IMR-90 (cell line): ENCODE results near the gene PSMA1. TPM values are rescaled to one million over a fixed set of nuclear protein-coding genes. Genes with fewer than 3 reads are reported as not detected.

Source experiments
- ATAC-seq: fragments of 200-7000 bp; cut with Tn5 transposase; 2 replicates; pipeline ENCODE4 v1.9.1; 2020; ENCODE audit warnings: low read depth, mild to moderate bottlenecking, moderate library complexity
- BruUV-seq: library from RNA; stranded (reverse); fragments of 400-500 nt; replicated peaks from 2 replicates; lab custom pipeline; 2021; lab: Mats Ljungman, UMichigan
- CTCF ChIA-PET: fragments of 300-600 bp; formaldehyde crosslinking; extraction: SDS; loops from one replicate; lab custom pipeline; 2021; ENCODE audit warnings: antibody characterized with exemption; lab: Yijun Ruan, JAX
- POLR2A ChIA-PET: fragments of 300-600 bp; sonication (Branson Sonifier 250); formaldehyde crosslinking; loops from one replicate; lab custom pipeline; 2022; ENCODE audit warnings: antibody characterized with exemption; ENCODE audit not compliant: unreplicated experiment; lab: Charles Lee
- DNase-seq: peaks from one replicate; pipeline ENCODE4 v3.0.0; 2013
- H2AFZ ChIP-seq: replicated peaks from 2 replicates; pipeline ENCODE3; 2013; ENCODE audit warnings: low read length, mild to moderate bottlenecking; ENCODE audit not compliant: poor library complexity
- H2AK5ac ChIP-seq: 2 replicates; pipeline ENCODE4 v1.6.1; 2013; ENCODE audit warnings: low read depth, low read length, inconsistent platforms
- H2AK9ac ChIP-seq: replicated peaks from 2 replicates; pipeline ENCODE3; 2013; ENCODE audit warnings: mild to moderate bottlenecking, low read depth, low read length, moderate library complexity; ENCODE audit not compliant: poor library complexity
- H2BK120ac ChIP-seq: 2 replicates; pipeline ENCODE4 v1.6.1; 2013; ENCODE audit warnings: low read depth, low read length, inconsistent platforms
- H2BK15ac ChIP-seq: 3 replicates; pipeline ENCODE4 v1.6.1; 2013; ENCODE audit warnings: low read depth, low read length, inconsistent platforms
- H2BK20ac ChIP-seq: 2 replicates; pipeline ENCODE4 v1.6.1; 2013; ENCODE audit warnings: low read depth, mild to moderate bottlenecking, inconsistent platforms, low read length, moderate library complexity
- H2BK5ac ChIP-seq: 2 replicates; pipeline ENCODE4 v1.6.1; 2013; ENCODE audit warnings: mild to moderate bottlenecking, low read depth, low read length, inconsistent platforms; ENCODE audit not compliant: poor library complexity, severe bottlenecking
- H3K14ac ChIP-seq: replicated peaks from 2 replicates; pipeline ENCODE4 v1.6.1; 2013; ENCODE audit warnings: low read depth, low read length, inconsistent platforms
- H3K18ac ChIP-seq: 2 replicates; pipeline ENCODE4 v1.6.1; 2013; ENCODE audit warnings: low read depth, low read length, control low read depth
- H3K23ac ChIP-seq: 2 replicates; pipeline ENCODE4 v1.6.1; 2013; ENCODE audit warnings: low read depth, low read length, inconsistent platforms
- H3K27ac ChIP-seq: 2 replicates; pipeline ENCODE4 v1.5.1; 2013; ENCODE audit warnings: mild to moderate bottlenecking, control low read depth, low read length; ENCODE audit not compliant: insufficient read depth
- H3K27me3 ChIP-seq: 2 replicates; pipeline ENCODE4 v1.6.1; 2013; ENCODE audit warnings: low read length; ENCODE audit not compliant: control insufficient read depth, insufficient read depth
- H3K36me3 ChIP-seq: 2 replicates; pipeline ENCODE4 v1.6.1; 2013; ENCODE audit warnings: low read length, mixed read lengths; ENCODE audit not compliant: control insufficient read depth, insufficient read depth
- H3K4ac ChIP-seq: 2 replicates; pipeline ENCODE4 v1.6.1; 2013; ENCODE audit warnings: low read depth, low read length, inconsistent platforms
- H3K4me1 ChIP-seq: 2 replicates; pipeline ENCODE4 v1.6.1; 2013; ENCODE audit warnings: low read length, mixed read lengths; ENCODE audit not compliant: control insufficient read depth, insufficient read depth
- H3K4me2 ChIP-seq: 2 replicates; pipeline ENCODE4 v1.6.1; 2013; ENCODE audit warnings: low read depth, mild to moderate bottlenecking, control low read depth, low read length, moderate library complexity
- H3K4me3 ChIP-seq: 2 replicates; pipeline ENCODE4 v1.5.1; 2013; ENCODE audit warnings: low read depth, mild to moderate bottlenecking, control low read depth, low read length, moderate library complexity; ENCODE audit not compliant: insufficient read depth
- H3K56ac ChIP-seq: 2 replicates; pipeline ENCODE4 v1.6.1; 2013; ENCODE audit warnings: low read length, inconsistent platforms; ENCODE audit not compliant: insufficient read depth; ENCODE audit errors: extremely low read depth
- H3K79me1 ChIP-seq, 2 experiments: 2 replicates each; pipeline ENCODE4 v1.6.1; 2013; ENCODE audit warnings: low read length in 2 of 2, inconsistent platforms in 1 of 2, low read depth in 1 of 2
- H3K9ac ChIP-seq: 2 replicates; pipeline ENCODE4 v1.6.1; 2013; ENCODE audit warnings: low read depth, low read length, control low read depth
- H3K9me1 ChIP-seq: 2 replicates; pipeline ENCODE4 v1.6.1; 2013; ENCODE audit warnings: low read length, inconsistent platforms; ENCODE audit not compliant: insufficient read depth
- H3K9me3 ChIP-seq: 2 replicates; pipeline ENCODE4 v1.6.1; 2013; ENCODE audit warnings: low read length; ENCODE audit not compliant: control insufficient read depth, insufficient read depth
- H4K20me1 ChIP-seq: 2 replicates; pipeline ENCODE4 v1.6.1; 2013; ENCODE audit warnings: low read length, inconsistent platforms; ENCODE audit not compliant: insufficient read depth
- H4K5ac ChIP-seq: 2 replicates; pipeline ENCODE4 v1.6.1; 2013; ENCODE audit warnings: mild to moderate bottlenecking, low read depth, low read length, control low read depth
- H4K8ac ChIP-seq, 2 experiments: 2 replicates each; pipeline ENCODE4 v1.6.1; 2013; ENCODE audit warnings: low read depth in 2 of 2, low read length in 2 of 2, control low read depth in 1 of 2, inconsistent platforms in 1 of 2
- H4K91ac ChIP-seq: 2 replicates; pipeline ENCODE4 v1.6.1; 2013; ENCODE audit warnings: low read depth, low read length, inconsistent platforms; ENCODE audit not compliant: insufficient read depth
- CHD1 ChIP-seq: IDR thresholded peaks from 2 replicates; pipeline ENCODE4 v1.6.1; 2012; ENCODE audit warnings: low read depth, low read length, improper control_type of control experiment
- FOS ChIP-seq: fragments of 150-350 bp; IDR thresholded peaks from 2 replicates; pipeline ENCODE4 v1.6.1; 2016; ENCODE audit warnings: low read depth, low read length
- WGBS, 2 experiments: methylation state at CpG; one replicate each; pipeline versions ENCODE4 v1.1.5 to v1.1.7; 2013; ENCODE audit warnings: missing lambda C conversion rate in 2 of 2; ENCODE audit not compliant: insufficient read length in 1 of 2; ENCODE audit errors: extremely low coverage in 2 of 2; 5-methylcytosine and 5-hydroxymethylcytosine counted together
- dilution Hi-C: fragments of 300-500 bp; cut with HindIII; formaldehyde crosslinking; loops from one replicate; pipeline ENCODE4 v1.14.3; 2018; ENCODE audit warnings: low sequenced_read_pairs; ENCODE audit not compliant: unreplicated experiment
- in situ Hi-C: fragments of 300-500 bp; cut with MboI; formaldehyde crosslinking; loops from 3 replicates; pipeline ENCODE4 v1.14.3; 2019; ENCODE audit warnings: low sequenced_read_pairs, inconsistent platforms, mixed read lengths
- intact Hi-C: fragments of 100-400 bp; cut with micrococcal nuclease; formaldehyde crosslinking; loops from 2 replicates; pipeline ENCODE4 v1.10.0; 2022
- polyA plus RNA-seq, 3 experiments: library from polyadenylated mRNA; depleted of rRNA; stranded (reverse); fragments of >200 nt; gene quantifications; 2 replicates each; pipeline ENCODE4 v1.2.3, GENCODE V29; 2012; ENCODE audit warnings: low replicate concordance in 1 of 3
- total RNA-seq: library from RNA; depleted of rRNA; stranded (reverse); fragments of >200 nt; gene quantifications from 2 replicates; pipeline ENCODE4 v1.2.3, GENCODE V29; 2012

The PSMA1 gene
- total and polyA plus RNA-seq, 2 of the 4 experiments (the other 2 are of a cell fraction): 179 to 194 TPM

GRCh38 chr11:14458377-14458776, 61.8 kb downstream of the PSMA1 start:
- no peak overlapping the region for H2AFZ ChIP-seq
- H3K56ac ChIP-seq: no peak overlapping the region
- H4K20me1 ChIP-seq: peaks cover 4% of the 10 kb centered on the region; the same call in 1 of the 2 replicates
- no peaks in the 10 kb centered on the region for H3K9me1 ChIP-seq
- intact Hi-C loops: no loop called here
- in situ Hi-C loops: no loop called here
- no peak overlapping the region for H2BK120ac ChIP-seq
- H3K23ac ChIP-seq: no peak overlapping the region
- H2BK5ac ChIP-seq: no peak overlapping the region
- no peak overlapping the region for H3K14ac ChIP-seq
- peaks cover 1% of the 10 kb centered on the region; the same call in 1 of the 2 replicates for H3K4me1 ChIP-seq
- no peak overlapping the region for H3K9ac ChIP-seq
- no peak overlapping the region for H2AK9ac ChIP-seq
- dilution Hi-C loops: loop anchor here (25.0 kb wide), 1 partner anchor 146 kb away; no protein-coding TSS in a partner anchor
- no TSS peak for BruUV-seq
- ATAC-seq (no peak), DNase-seq (no peak)
- H3K4me2 ChIP-seq: no peak overlapping the region
- H3K4me3 ChIP-seq: no peak overlapping the region
- H4K91ac ChIP-seq: no peak overlapping the region
- no peak overlapping the region for H2BK15ac ChIP-seq
- H2AK5ac ChIP-seq: no peak overlapping the region
- H3K27me3 ChIP-seq: no peaks in the 10 kb centered on the region
- no peak overlapping the region for H3K27ac ChIP-seq
- no peak overlapping the region for H3K4ac ChIP-seq
- POLR2A ChIA-PET: no interaction called here
- no CpG with 5 or more reads among the region's 3 CpGs for WGBS, 2 experiments
- peaks cover 40% of the 10 kb centered on the region for H3K36me3 ChIP-seq
- TF ChIP-seq FOS (no peak), CHD1 (no peak)
- CTCF ChIA-PET: interaction anchor here (0.7 kb wide), 1 partner anchor 1624 kb away, joined by 3 read pairs; no protein-coding TSS in a partner anchor
- H3K18ac ChIP-seq: no peak overlapping the region
- peaks cover 4% of the 10 kb centered on the region in 2 experiments; a peak in 3 of 4 replicates for H3K79me1 ChIP-seq
- no peak overlapping the region for H4K8ac ChIP-seq
- no peak overlapping the region for H4K5ac ChIP-seq
- no peak overlapping the region for H2BK20ac ChIP-seq
- no peaks in the 10 kb centered on the region for H3K9me3 ChIP-seq
